T47D (cell line): ENCODE measurements around the gene XRRA1.

Experiments used
- DNase-seq, 2 experiments: peaks; one replicate each; pipeline versions ENCODE4 v3.0.0 to v3.0.0-alpha.2; 2011 to 2012; ENCODE audit warnings: low read depth in 1 of 2, low spot score in 1 of 2
- JUND ChIP-seq: IDR thresholded peaks from 2 replicates; pipeline ENCODE4 v1.6.1; 2012; ENCODE audit warnings: low read depth
- in situ Hi-C: cut with HindIII; loops from 2 replicates; pipeline ENCODE4 v1.10.0; 2016; ENCODE audit warnings: low sequenced_read_pairs, low pct_unique_long_range_greater_than_20kb

The XRRA1 gene

DNA sequence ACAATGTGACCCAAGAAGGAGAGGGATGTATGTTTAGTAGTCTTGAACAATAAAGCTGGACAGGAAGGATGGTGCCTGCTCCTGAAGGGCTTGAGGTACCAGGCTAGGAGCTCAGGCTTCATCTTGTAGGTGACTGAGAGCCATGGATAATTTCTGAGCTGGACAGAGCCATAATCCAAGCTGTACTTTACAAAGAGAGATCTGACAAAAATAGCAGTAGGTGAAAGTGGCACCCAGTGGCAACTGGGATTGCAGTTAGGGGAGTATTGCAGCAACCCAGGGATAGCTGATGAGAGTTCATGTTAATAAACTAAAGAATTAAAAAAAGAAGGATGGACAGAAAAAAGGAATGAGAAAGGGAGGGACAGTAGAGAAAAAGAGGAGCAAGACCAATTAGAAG is 7.4 kb downstream of the XRRA1 start:
- no peak for DNase-seq
- no peak for TF ChIP-seq JUND
- in situ Hi-C loops: no loop called here

DNA sequence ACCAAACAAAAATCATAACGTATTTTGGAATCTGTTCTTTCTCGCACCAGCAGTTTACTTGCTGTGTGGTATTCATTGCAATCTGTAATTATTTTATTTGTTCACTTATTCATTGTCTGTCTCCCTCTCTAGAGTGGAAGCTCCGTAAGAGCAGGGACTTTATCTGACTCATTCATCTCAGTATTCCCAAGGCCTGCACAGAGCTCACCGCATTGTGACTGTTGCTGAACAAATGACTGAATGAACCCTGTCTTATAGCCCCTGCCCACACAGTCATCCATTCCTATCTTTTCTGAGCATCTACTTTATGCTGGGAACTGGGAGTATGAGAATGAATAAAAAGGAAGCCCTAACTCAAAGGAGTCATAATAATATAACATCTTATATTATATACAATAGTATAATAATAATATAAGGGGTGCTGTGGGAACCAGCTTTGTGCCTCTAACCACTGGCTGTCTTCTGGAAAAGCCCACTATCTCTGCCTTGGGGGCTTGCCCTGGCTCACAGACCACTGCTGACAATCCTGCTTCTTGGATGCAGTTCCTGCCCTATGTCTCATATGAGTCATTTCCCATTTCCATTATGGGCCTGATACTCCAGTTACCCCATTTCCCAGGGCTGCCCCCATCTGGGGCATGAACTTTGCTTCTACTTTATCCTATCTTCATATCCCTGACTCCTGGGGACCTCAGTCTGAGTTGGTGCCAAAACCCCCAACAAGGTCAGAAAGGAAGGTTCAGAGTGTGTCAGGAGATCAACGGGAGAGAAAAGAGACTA is 11.0 kb downstream of the XRRA1 start:
- no peak for DNase-seq
- in situ Hi-C loops: no loop called here
- TF ChIP-seq JUND: no peak

DNA sequence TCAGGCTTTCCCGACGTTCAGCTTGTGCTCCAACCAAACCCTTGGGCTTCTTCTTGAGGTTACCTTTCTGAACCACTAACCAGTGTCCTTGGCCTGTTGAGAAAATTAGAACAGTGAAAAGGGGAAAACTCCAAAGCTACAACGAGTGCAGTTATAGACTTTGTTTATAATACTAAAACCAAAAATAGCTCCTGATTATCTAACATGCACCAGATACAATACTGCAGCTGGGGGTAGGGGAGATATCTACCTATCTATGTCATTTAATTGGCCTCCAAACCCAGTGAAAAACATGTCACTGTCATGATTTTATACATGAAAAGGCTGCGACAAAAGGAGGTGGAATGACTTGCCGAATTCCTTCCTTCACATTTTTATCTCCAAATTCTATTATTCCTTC is 11.9 kb downstream of the XRRA1 start:
- in situ Hi-C loops: no loop called here
- no peak for DNase-seq
- no peak for TF ChIP-seq JUND

DNA sequence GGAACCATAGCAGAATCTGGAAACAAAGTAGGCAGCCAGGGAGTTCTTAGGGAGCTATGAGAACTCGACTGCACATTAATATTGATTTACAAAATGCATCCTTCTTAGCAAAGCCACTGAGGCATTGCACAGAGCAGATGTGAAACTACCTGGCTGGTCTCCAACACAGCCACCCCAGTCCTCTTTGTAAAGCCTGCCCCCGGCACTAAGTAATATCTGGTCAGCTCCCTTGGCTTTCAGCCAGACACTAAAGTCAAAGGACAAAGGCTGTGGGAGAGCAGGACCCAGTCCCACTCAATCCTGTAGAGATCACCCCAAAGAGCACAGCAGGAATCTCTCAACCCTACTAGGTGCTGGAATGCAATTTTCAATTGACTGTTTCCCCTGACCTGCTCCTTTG is 12.8 kb downstream of the XRRA1 start:
- TF ChIP-seq JUND: no peak
- in situ Hi-C loops: no loop called here
- no peak for DNase-seq

DNA sequence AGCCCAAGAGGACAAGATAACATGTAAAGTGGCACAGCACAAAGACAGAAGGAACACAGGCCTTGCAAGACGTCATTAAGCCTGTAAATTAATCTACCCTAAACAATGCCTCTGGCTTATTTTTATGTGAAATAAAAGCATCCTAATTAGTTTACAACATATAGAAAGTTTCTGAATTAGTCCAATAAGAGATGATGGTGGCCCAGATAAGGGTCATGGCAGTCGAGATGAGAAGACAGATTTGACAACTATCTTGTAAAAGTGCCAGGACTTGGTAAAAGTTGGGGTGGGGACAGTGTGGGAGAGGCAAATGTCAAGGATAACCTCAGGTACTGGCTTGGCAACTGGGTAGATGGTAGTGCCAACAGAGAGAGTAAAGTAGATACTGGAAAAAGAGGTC is 13.6 kb downstream of the XRRA1 start:
- in situ Hi-C loops: no loop called here
- no peak for TF ChIP-seq JUND
- DNase-seq: no peak

DNA sequence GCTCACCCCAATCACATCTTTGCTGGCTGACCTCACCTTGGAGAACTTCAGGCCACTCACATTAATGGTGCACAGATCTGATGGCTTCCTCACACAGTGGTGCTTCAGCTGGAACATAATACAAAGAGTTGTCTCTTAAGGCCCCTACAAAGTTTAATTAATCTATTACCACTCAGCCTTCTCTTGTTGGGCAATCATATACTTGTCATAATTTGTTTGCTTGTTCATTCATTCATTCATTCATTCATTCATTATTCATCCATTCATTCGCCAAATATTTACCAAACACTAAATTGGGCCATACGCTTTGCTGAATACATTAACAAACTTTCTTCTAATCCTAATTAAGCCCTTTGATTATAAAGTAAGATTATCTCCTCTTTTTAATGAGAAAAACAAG is 15.1 kb downstream of the XRRA1 start:
- in situ Hi-C loops: no loop called here
- DNase-seq: no peak
- TF ChIP-seq JUND: no peak

DNA sequence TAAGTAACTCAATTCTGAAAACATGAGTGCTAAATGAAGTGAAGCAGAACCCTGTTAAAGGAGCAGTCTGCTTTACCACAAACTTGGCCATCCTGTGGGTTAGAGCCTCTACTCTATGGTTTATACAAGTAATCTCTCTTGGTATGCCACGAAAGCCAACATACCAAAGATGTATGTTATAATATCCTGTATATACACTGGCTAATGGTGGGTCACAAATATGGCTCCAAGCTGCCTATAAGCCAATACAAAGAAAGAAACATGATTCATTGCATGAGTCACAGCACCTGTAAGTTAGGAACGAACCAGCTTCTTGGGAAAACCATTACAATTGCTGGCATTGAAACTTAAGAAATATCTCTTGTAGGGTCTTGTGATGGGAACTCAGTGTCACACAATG is 16.1 kb downstream of the XRRA1 start:
- DNase-seq: no peak
- in situ Hi-C loops: no loop called here
- TF ChIP-seq JUND: no peak

DNA sequence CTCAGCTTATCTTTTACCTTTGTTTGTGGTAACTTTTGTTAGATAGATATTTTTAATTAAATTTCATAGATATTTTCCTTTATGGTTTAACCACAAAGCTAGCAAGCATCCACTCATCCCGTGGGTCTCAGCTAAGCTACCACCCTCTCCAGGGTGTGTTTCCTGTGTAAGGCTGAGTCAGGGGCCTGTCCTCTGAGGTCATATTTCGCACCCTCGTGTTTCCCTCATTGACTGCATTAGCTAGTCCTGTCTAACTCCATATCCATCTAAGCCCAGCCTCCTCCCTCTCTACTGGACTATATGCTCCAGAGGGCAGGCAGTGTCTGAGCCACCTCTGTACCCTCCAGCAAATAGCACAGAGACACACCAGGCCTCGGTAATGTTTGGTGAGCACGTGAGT is 16.7 kb downstream of the XRRA1 start:
- DNase-seq: no peak
- in situ Hi-C loops: no loop called here
- TF ChIP-seq JUND: no peak

DNA sequence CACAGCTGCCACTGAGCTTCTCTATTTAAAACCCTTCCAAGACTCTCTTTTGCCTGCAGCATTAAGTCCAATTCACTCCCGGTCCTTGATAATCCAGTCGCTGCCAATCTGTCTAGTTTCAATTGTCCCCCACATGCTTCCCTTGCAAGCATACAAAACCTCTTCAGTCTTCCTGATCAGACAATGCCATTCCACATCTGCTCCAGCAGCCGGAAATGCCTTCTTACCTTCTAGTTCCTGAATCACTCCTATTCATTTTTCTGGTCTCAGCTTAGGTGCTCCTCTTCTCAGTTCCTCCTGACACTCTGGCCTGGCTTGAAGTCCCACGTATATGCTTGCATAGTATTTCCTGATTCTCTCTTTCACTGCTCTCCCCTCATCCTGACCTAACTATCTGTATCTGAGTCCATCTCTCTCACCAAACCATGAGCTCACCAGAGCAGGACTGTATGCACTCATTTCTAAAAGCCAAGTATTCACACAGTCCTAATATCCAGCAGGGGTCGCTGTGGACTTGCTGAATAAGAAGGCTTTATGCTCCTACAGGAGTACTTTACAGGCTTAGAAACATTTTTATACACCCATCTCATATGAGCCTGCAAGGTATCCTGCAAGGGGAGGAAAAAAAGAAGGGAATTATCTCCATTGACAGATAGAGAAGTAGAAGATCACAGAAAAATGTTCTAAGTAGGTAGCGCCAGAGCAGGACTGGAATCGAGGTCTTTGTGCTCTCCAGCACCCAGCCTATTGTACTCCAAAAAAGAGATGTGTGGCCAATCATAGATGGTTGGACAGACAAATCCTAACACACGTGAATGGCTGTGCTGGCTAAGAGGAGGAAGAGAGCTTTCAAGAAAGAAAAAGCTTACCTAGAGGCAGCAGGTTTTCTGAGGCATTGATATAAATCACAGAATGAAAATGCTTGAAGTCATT is 19.2 kb downstream of the XRRA1 start:
- in situ Hi-C loops: no loop called here
- TF ChIP-seq JUND: no peak
- peak; percentile 39 to 94 for DNase-seq

DNA sequence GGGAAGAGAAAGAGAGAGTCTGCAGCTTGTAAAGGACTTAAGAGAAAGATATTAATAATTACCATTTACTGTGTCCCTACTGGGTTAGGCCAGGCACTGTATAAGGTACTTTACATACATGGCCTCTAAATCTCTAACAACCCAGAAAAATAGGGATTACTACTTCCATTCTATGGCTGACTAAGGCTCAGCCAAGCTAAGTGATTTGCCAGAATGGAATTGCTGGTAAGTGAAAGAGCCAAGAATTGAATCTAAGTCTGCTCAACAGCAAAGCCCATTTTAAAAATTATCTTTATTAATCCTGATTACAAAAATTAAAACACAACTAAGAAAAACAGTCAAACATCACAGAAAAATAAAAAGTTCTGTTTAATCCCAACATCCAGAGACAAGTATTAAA is 21.4 kb downstream of the XRRA1 start:
- no peak for DNase-seq
- no peak for TF ChIP-seq JUND
- in situ Hi-C loops: no loop called here

DNA sequence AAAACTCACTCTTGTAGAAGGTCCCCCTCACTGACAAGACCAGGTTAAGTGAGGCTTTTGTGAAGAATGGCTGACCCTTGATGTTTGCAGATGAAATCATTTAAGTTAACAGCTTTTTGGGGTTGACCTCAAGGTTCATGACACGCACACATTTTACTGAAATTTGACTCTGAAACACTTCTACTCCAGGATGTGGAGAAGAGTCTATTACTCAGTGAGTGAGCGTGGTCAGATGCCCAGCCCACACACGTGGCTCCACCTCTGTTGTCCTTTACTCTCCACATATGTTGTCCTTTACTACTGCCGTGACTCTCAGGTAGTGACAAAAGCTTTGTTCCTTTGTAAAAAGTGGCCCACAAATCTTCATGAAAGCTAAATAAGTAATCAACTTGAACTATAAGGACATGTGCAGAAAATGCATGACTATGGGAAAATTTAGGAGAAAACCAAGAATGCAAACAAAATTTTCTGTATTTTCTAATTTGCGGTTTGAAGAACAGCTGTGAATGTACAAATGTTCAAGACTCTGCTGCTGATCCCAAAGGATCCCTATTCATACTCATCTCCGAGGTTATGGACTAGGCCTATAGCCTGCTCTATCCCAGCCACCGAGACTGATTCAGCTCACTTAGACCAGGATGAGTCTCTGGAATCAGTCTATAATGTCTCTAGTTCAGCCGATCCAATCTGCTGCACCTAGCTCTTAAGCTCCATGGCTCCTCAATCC is 22.4 kb downstream of the XRRA1 start:
- TF ChIP-seq JUND: no peak
- in situ Hi-C loops: no loop called here
- no peak for DNase-seq

DNA sequence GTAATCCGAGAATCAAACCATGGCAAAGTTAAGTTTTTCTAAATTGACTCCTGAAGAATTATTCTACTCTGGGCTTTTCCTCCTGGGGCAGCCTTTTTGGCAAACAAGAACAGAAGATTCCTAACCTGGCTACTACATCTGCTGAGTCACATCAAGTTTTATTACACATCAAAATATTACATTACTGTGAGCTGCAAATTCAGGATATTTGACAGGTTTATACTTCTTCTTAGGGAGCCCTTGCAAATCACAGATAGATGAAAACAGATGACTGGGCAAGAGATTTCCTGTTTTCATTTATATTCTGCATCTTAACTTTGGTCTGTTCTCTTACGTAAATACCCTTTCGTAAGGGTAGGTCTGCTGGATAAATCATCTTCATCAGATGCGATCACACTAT is 23.6 kb downstream of the XRRA1 start:
- DNase-seq: no peak
- in situ Hi-C loops: no loop called here

DNA sequence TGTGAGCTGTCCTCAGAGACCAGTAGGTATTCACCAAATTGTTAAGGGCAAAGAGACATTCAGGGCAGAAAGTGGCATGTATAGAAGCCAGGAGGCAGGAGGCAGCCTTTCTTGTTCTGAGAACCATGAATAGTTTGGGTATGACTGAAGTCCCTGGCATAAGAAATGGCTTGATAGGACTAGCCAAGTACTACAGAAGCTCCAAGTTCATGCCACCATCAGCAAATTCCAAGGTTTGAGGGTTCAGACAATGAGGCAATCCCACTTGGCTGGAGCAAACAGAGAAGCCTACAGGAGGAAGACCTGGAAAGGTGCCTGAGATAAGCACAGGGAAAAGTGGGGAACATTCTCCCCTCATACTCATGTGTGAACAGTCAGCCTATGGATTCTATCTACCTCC is 25.8 kb downstream of the XRRA1 start:
- no peak for TF ChIP-seq JUND
- in situ Hi-C loops: no loop called here
- DNase-seq: no peak

More for the DNA sequence above, 23.6 kb downstream of the XRRA1 start:
- no peak for TF ChIP-seq JUND
